HEK293 (cell line): Measurements from ENCODE around the gene PPP1R36.
"Not testable (repeated sequence)": the region's sequence is repeated elsewhere in the genome, so short reads cannot be mapped to it uniquely, and the experiment has no call there.

Experiments
- CTCF ChIA-PET: fragments of 350-600 bp; formaldehyde crosslinking; extraction: SDS; loops from one replicate; lab custom pipeline; 2021; ENCODE audit warnings: antibody characterized with exemption; lab: Yijun Ruan, JAX
- POLR2A ChIA-PET: fragments of 300-600 bp; formaldehyde crosslinking; extraction: SDS; loops from one replicate; lab custom pipeline; 2020; ENCODE audit warnings: antibody characterized with exemption, inconsistent platforms; lab: Yijun Ruan, JAX
- H3K27ac ChIP-seq: fragments of 200-500 bp; sonication (Bioruptor generic); 2 replicates; pipeline ENCODE4 v1.5.1; 2014; ENCODE audit warnings: low read depth, low read length, control low read depth, inconsistent platforms; ENCODE audit errors: extremely low read depth
- H3K36me3 ChIP-seq, 2 experiments: fragments of 200-500 bp in 1 of 2; sonication (Bioruptor generic) in 1 of 2; 1 replicate in 1 of 2; 2 replicates in 1 of 2; pipeline ENCODE4 v1.5.1; 2014 to 2017; ENCODE audit warnings: inconsistent platforms in 2 of 2, low read length in 2 of 2; ENCODE audit not compliant: control insufficient read depth in 2 of 2, insufficient read depth in 1 of 2
- H3K4me1 ChIP-seq: fragments of 200-500 bp; sonication (Bioruptor generic); 2 replicates; pipeline ENCODE4 v1.5.1; 2014; ENCODE audit warnings: mild to moderate bottlenecking, low read length, inconsistent platforms; ENCODE audit not compliant: control insufficient read depth, insufficient read depth
- H3K4me3 ChIP-seq: 2 replicates; pipeline ENCODE4 v1.5.1; 2011; ENCODE audit warnings: low read depth, mild to moderate bottlenecking, control low read depth, low read length, moderate library complexity
- H3K9me3 ChIP-seq: fragments of 200-500 bp; sonication (Bioruptor generic); 2 replicates; pipeline ENCODE4 v1.5.1; 2014; ENCODE audit warnings: low read depth, low read length, inconsistent platforms; ENCODE audit not compliant: control insufficient read depth, insufficient read depth
- BCL11B ChIP-seq: fragments of 450-650 bp; formaldehyde crosslinking; IDR thresholded peaks from 2 replicates; pipeline ENCODE4 v1.5.1; 2016; ENCODE audit warnings: low read depth, missing biosample characterization, missing genetic modification characterization
- ELK4 ChIP-seq: IDR thresholded peaks from 2 replicates; pipeline ENCODE4 v1.6.1; 2011; ENCODE audit warnings: mild to moderate bottlenecking, low read depth, low read length, borderline replicate concordance
- HOXC10 ChIP-seq: sonication (generic); formaldehyde crosslinking; IDR thresholded peaks from 2 replicates; pipeline ENCODE4 v1.8.1; 2023; ENCODE audit warnings: mild to moderate bottlenecking, missing genetic modification reagents
- PBX3 ChIP-seq: sonication (generic); formaldehyde crosslinking; IDR thresholded peaks from 2 replicates; pipeline ENCODE4 v1.8.1; 2022; ENCODE audit warnings: mild to moderate bottlenecking, moderate library complexity, missing genetic modification reagents
- SP2 ChIP-seq: fragments of 450-650 bp; formaldehyde crosslinking; IDR thresholded peaks from 2 replicates; pipeline ENCODE4 v1.5.1; 2016; ENCODE audit warnings: missing biosample characterization, missing genetic modification characterization
- SP3 ChIP-seq: fragments of 450-650 bp; formaldehyde crosslinking; IDR thresholded peaks from 2 replicates; pipeline ENCODE4 v1.5.1; 2016; ENCODE audit warnings: missing biosample characterization, missing genetic modification characterization
- TCF7L2 ChIP-seq: IDR thresholded peaks from 2 replicates; pipeline ENCODE4 v1.6.1; 2011; ENCODE audit warnings: low read depth, mild to moderate bottlenecking, inconsistent platforms, low read length, moderate library complexity, borderline replicate concordance
- TSHZ1 ChIP-seq: fragments of 450-650 bp; formaldehyde crosslinking; IDR thresholded peaks from 2 replicates; pipeline ENCODE4 v1.5.1; 2016; ENCODE audit warnings: missing biosample characterization, missing genetic modification characterization, borderline replicate concordance
- ZBTB7A ChIP-seq: fragments of 450-650 bp; formaldehyde crosslinking; IDR thresholded peaks from 2 replicates; pipeline ENCODE4 v1.5.1; 2016; ENCODE audit warnings: low read depth, missing biosample characterization, missing genetic modification characterization
- ZFP37 ChIP-seq: fragments of 450-650 bp; formaldehyde crosslinking; IDR thresholded peaks from 2 replicates; pipeline ENCODE4 v1.5.1; 2016; ENCODE audit warnings: missing biosample characterization, missing genetic modification characterization
- ZNF121 ChIP-seq: fragments of 450-650 bp; formaldehyde crosslinking; IDR thresholded peaks from 2 replicates; pipeline ENCODE4 v1.5.1; 2016; ENCODE audit warnings: missing biosample characterization, missing genetic modification characterization
- ZNF366 ChIP-seq: fragments of 450-650 bp; formaldehyde crosslinking; conservative IDR thresholded peaks from 2 replicates; pipeline ENCODE4 v1.5.1; 2016; ENCODE audit warnings: missing biosample characterization, missing genetic modification characterization
- ZNF404 ChIP-seq: fragments of 450-650 bp; formaldehyde crosslinking; IDR thresholded peaks from 2 replicates; pipeline ENCODE4 v1.5.1; 2017; ENCODE audit warnings: missing biosample characterization, missing genetic modification characterization
- ZNF488 ChIP-seq: fragments of 450-650 bp; formaldehyde crosslinking; IDR thresholded peaks from 2 replicates; pipeline ENCODE4 v1.5.1; 2016; ENCODE audit warnings: missing biosample characterization, missing genetic modification characterization
- ZNF529 ChIP-seq: fragments of 450-650 bp; formaldehyde crosslinking; IDR thresholded peaks from 2 replicates; pipeline ENCODE4 v1.5.1; 2017; ENCODE audit warnings: missing genetic modification characterization, missing biosample characterization; ENCODE audit not compliant: insufficient replicate concordance
- ZNF530 ChIP-seq: fragments of 450-650 bp; formaldehyde crosslinking; IDR thresholded peaks from 2 replicates; pipeline ENCODE4 v1.5.1; 2016; ENCODE audit warnings: low read depth, missing biosample characterization, missing genetic modification characterization
- ZNF785 ChIP-seq: fragments of 450-650 bp; formaldehyde crosslinking; IDR thresholded peaks from 2 replicates; pipeline ENCODE4 v1.5.1; 2016; ENCODE audit warnings: missing biosample characterization, missing genetic modification characterization

PPP1R36 gene

GRCh38 chr14:64558216-64558615 is 8.5 kb downstream of the PPP1R36 start:
- not testable (repeated sequence) for H3K27ac ChIP-seq, H3K36me3 ChIP-seq, H3K4me3 ChIP-seq, H3K4me1 ChIP-seq, H3K9me3 ChIP-seq
- CTCF ChIA-PET = interaction anchor here (1.1 kb wide), 1 partner anchor 78 kb away, joined by 4 read pairs; no protein-coding TSS in a partner anchor
- TF ChIP-seq ZNF121 (tag by site-specific recombination) = peak; percentile 84
- TF ChIP-seq, all 188 proteins: peak for 1; not testable (repeated sequence) for 187
- POLR2A ChIA-PET = not testable (repeated sequence)

- no peak for TF ChIP-seq PBX3 (CRISPR knock-in tag)
- TF ChIP-seq TSHZ1 (tag by site-specific recombination) = no peak
- TF ChIP-seq BCL11B (tag by site-specific recombination) = no peak
- no peak for TF ChIP-seq ZBTB7A
- TF ChIP-seq SP2 = no peak
- TF ChIP-seq ELK4 = no peak
- TF ChIP-seq ZNF529 = no peak
- TF ChIP-seq ZNF530 (tag by site-specific recombination) = no peak
- no peak for TF ChIP-seq HOXC10 (CRISPR knock-in tag)
- no peak for TF ChIP-seq ZNF404 (tag by site-specific recombination)
- no peak for TF ChIP-seq SP3 (tag by site-specific recombination)
- TF ChIP-seq ZNF488 = no peak
- no peak for TF ChIP-seq ZNF785 (tag by site-specific recombination)
- no peak for TF ChIP-seq ZFP37 (tag by site-specific recombination)
- no peak for TF ChIP-seq TCF7L2
- no peak for TF ChIP-seq ZNF366
- TF ChIP-seq, all 188 proteins: peak for 0
- ChIA-PET POLR2A (interaction anchor here (1.0 kb wide), 1 partner anchor 21 kb away, joined by 3 read pairs; the partner anchor contains the start of gene HSPA2), CTCF (interaction anchor here (1.2 kb wide), 1 partner anchor 111 kb away, joined by 3 read pairs; no protein-coding TSS in a partner anchor)
- Histone ChIP-seq H3K9me3 (no peaks in the 10 kb centered on the region), H3K4me3 (no peak overlapping the region), H3K36me3 (no peaks in the 10 kb centered on the region), H3K27ac (no peak overlapping the region), H3K4me1 (no peaks in the 10 kb centered on the region; the same call in 1 of the 2 replicates)
These were observed 11.9 kb downstream of the PPP1R36 start for GRCh38 chr14:64561631-64562030.
